Measurements from ENCODE around the gene CTXND2.
"Not testable (repeated sequence)": the region's sequence is repeated elsewhere in the genome, so short reads cannot be mapped to it uniquely, and the experiment has no call there.

The CTXND2 gene

DNA sequence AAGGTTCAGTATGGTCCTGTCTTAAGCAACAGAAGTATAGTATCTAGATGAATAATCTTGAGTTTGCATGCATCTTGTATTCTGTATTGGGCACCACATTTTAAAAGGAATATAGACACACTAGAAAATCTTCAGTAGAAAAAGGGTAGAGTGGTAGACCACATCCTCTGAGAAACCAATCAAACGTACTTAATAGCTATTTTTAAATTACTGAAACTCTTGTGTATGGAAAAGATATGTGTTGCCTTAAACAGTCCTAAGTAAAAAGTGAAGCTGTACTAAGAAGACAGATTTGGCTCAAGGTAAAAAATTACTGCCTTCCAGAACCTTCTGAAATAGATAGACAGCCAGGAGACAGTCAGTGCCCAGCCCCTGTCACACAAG is 3.1 kb downstream of the CTXND2 start:
- no peak for DNase-seq (ENCODE audit: low read depth in 2 of 2)

DNA sequence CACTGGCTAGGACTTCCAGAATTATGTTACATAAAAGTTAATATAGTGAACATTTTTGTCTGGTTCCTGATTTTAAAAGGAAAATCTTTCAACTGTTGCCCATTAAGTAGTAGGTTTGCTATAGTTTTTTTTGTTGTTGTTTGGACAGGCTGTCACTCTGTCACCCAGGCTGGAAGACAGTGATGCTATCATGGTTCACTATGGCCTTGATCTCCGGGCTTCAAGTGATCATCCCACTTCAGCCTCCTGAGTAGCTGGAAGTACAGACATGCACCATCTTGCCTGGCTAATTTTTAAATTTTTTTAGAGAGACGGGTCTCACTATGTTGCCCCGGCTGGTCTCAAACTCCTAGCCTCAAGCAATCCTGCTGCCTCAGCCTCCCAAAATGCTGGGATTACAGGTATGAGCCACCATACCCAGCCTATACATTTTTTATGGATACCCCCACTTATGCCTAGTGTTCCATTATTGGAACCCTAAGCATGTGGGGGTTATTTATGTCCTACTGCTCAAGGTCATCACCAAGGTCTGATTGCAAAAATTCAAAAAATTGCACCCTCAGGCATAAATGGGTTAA is 6.5 kb downstream of the CTXND2 start:
- no peak for DNase-seq (ENCODE audit: low read depth in 2 of 2)

DNA sequence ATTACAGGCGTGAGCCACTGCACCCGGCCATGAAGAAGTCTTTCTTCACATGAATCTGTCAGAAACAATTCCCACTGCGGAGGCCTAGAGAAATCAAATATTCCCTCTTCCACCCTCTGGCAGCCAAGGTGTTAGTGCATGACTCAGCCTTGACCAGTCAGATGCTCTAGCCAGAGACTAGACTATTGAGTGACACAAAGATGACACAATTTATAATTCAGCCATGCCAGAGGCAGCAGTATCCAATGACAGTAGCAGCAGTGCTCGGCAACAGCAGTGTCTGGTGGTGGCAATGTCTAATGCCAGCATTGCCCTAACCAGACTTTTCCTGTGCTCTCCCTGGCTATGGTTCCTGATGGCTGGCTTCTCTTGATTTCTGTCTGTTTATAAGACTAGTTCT is 8.7 kb downstream of the CTXND2 start:
- DNase-seq (ENCODE audit: low read depth in 2 of 2), result no peak

DNA sequence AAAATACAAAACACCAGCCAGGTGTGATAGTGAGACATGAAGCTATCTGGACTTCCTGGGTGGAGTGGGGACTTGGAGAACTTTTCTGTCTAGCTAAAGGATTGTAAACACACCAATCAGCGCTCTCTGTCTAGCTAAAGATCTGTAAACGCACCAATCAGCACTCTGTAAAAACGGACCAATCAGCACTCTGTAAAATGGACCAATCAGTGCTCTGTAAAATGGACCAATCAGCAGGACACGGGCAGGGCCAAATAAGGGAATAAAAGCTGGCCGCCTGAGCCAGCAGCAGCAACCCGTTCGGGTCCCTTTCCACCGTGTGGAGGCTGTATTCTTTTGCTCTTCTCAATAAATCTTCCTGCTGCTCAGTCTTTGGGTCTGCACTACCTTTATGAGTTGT is 12.9 kb downstream of the CTXND2 start:
- not testable (repeated sequence) for DNase-seq (ENCODE audit: low read depth in 2 of 2)

DNA sequence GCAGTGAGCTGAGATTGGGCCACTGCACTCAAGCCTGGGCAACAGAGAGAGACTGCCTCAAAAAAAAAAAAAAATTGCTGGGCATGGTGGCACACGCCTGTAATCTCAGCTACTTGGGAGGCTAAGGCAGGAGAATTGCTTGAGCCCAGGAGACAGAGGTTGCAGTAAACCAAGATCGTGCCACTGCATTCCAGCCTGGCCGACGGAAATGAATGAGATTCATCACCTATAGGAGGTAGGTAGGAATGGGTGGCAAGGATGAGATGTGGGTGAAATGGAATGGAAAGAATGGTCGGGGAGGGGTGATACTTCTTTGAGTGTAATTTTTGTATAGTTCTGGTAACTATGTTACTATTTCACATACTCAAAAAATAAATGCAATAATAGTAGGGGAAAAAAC is 15.4 kb downstream of the CTXND2 start:
- no peak for DNase-seq (ENCODE audit: low read depth in 2 of 2)

DNA sequence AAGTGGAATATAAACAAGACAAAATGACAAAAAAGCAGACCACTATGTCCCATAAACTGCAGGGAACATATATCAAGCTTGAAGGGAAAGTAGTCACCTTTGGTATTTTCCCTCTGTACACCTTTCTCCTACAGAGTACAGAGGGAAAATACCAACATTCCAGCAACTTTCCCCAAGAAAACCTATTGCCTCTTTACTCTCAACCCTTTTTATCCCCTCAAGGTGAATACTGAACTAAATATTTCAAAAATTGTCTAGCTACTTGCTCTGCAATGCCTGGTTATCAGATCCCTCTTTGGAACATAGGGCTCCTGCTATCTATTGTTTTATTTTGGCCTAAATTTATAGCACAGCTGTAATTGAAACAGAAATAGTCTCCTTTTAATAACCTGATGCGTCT is 15.8 kb downstream of the CTXND2 start:
- no peak for DNase-seq (ENCODE audit: low read depth in 2 of 2)

DNA sequence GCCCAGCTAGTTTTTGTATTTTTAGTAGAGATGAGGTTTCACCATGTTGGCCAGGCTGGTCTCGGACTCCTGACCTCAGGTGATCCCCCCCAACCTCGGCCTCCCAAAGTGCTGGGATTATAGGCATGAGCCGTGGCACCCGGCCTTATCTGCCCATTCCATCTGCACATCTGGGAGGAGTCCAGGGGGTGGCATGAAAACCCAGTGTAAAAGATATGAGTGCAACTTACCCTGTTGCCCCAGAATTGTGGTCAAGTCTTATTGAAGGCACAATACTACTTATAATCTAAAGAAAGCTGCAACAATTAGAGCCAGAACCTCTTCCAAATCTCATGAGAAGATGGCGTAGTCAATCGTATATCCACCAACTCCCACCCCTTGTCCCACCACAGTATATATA is 18.4 kb downstream of the CTXND2 start:
- no peak for DNase-seq (ENCODE audit: low read depth in 2 of 2)

DNA sequence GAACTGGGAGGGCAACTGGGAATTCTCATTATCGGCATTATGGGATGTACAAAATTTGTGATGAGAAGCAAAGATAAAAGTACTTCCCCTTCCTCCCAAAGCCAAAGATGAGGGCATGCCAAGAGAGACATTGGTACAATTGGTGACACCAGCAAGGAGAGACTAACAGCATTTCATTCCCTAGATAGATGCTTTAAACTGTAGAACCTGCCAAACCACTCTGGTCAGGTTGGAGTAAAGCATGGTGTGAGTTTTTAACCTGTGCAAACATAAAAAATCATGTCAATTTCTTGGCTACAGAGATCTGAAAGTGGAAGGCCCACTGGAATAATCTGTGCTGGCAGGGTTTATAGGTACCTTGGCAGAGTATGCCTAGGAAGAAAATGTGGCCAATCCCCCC is 19.4 kb downstream of the CTXND2 start:
- DNase-seq (ENCODE audit: low read depth in 2 of 2), result no peak

DNA sequence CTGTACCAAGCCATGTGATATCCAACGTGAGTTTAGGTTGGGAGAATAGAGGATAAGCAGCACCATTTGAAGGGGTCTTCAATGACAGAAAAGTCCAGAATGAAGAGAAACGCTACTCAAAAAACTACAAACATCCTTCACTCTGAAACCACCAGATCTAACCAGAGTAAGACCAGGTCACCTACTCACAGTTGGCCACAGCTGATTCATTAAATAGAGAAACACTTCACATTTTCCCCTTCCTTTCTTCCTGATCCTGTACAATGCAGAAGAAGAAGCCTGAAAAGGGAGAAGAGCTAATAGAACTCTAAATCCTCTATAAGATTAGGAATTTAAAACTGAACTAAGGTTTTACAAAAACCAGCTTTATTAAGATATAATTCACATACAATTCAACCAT is 19.9 kb downstream of the CTXND2 start:
- DNase-seq (ENCODE audit: low read depth in 2 of 2), result no peak

DNA sequence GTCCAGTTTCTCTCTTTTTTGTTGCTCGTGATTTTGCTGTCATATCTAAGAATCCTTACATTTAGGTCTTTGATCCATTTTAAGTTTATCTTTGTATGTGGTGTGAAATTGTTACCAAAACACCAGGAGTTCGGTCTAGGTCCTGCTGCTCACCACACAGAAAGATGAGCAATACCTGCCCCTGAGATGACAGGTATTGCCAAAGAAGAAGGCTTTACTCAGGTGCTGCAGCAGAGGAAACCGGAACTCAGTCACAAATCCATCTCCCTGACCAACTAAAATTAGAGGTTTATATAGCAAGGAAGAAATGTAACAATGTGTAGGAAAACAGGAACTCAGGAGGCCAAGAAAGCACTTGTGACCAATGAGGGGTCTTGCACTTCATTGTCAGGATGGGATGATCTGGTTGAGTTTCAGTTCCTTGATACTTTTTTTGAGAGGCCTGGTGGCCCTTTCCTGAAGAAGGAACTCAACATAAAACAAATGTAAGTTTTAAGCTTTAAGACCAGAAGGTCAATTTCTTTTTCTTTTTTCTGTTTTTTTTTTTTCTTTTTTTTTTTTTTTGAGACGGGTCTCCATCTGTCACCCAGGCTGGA is 22.7 kb downstream of the CTXND2 start:
- no peak for DNase-seq (ENCODE audit: low read depth in 2 of 2)

DNA sequence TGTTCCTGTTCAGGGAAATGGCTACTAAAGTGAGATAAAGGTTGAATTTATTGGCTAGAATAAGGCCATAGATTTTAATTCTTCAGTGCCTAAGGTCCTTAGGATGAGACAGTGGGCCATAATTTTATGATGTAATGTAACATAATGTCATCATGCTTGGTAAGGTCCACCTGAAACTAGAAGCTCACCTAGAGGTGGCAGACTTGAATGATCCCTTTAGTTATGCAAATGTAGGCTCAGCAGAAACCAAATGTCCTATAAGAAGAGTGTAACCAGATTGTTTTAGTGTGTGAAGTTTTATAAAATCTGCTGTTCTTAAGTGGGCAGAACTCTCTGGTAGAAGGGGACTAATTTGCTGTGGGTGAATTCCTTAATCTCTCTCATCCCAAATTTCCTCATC is 25.7 kb downstream of the CTXND2 start:
- no peak for DNase-seq (ENCODE audit: low read depth in 2 of 2)

DNA sequence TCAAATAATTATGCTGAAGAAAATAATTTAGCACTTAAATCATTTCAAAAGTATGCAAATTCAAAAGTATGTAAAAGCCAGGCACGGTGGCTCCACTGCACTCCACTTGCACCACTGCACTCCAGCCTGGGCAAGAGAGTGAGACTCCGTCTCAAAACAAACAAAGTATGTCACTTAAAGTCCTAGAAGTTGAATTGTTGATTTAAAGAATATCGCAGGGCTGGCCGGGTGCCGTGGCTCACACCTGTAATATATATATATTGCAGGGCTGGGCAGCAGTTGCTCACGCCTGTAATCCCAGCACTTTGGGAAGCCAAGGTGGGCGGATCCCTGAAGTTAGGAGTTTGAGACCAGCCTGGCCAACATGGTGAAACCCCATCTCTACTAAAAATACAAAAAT is 30.5 kb downstream of the CTXND2 start:
- DNase-seq (ENCODE audit: low read depth in 2 of 2), result no peak

DNA sequence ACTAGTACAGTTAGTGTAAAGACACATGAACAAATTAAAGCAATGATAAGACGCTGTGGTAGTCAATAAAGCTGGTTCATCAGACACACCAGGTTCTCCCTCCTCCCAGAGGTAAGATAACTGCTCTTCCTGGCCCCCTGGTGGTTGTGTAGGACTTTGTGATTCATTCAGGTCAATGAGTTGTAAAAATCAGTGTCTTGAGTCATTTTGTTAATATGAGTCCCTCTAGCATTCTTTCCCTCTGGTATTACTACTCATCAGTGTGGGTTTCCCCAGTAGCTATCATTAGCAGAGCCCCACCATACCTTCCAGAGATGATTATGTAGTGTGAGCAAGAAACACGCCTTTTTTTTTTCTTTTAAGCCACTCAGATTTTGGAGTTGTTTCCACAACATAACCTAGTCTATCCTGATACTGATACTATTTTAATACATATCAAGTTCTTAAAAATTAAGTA is 35.6 kb downstream of the CTXND2 start:
- DNase-seq (ENCODE audit: low read depth in 2 of 2), result peak; percentile 45 to 59

DNA sequence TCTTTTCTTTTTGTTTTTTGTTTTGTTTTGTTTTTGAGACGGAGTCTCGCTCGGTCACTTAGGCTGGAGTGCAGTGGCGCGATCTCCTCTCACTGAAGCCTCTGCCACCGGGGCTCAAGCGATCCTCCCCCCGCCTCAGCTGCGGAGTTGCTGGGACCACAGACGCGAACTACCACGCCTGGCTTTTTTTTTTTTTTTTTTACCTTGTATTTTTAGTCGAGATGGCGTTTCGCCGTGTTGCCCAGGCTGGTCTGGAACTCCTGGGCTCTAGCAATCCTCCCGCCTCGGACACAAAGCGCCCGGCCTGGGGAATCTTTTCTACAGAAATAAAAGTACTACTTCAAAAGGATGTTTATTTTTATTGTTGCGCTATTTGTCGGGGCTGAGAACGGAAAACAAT is 38.1 kb downstream of the CTXND2 start:
- DNase-seq (ENCODE audit: low read depth in 2 of 2), result no peak

DNA sequence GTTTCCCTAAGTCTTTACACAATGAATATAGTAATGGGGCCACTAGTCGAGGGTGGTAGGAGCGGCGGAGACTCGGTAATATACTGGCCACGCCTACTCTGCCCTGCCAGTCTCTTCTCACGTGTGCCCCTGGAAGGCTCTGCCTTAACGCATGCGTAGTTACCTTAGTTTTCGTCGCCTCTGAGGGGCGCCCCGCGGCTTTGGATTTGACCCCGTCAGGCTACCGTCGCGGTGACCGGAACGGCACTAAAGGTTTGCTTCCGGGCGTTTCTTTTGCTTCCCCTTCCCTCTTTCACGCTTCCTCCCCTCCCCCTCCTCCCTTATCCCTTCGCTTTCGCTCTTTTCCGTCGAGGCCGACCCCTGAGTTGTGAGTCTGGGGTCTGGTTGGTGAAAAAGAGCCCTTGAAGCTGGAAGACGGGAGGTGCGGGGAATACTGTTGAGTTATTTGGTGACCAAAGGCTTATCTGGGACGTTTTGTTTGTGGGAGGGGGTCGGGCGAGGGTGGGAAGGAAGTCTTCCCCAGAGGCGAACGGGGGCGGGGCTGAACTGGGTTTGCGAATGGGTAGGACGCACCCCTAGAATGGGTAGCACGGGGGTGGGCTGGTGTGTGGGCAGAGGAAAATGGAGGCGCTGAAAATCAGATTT is 39.3 kb downstream of the CTXND2 start, which contains the start of gene SETDB1:
TSS of gene SETDB1 (plus strand) at position 267 of the 645 bp plus-strand sequence. CDS start 1,352 bp downstream, outside the sequence.
- peak; percentile 83 to 88 for DNase-seq (ENCODE audit: low read depth in 2 of 2)

DNA sequence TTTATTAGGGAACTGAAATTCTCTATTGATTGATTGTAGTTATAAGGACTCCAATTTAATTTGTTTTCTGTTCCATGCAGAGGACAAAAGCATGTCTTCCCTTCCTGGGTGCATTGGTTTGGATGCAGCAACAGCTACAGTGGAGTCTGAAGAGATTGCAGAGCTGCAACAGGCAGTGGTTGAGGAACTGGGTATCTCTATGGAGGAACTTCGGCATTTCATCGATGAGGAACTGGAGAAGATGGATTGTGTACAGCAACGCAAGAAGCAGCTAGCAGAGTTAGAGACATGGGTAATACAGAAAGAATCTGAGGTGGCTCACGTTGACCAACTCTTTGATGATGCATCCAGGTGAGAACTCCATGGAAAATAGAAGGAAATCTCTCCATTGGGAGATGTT is 40.7 kb downstream of the CTXND2 start:
- DNase-seq (ENCODE audit: low read depth in 2 of 2), result no peak

DNA sequence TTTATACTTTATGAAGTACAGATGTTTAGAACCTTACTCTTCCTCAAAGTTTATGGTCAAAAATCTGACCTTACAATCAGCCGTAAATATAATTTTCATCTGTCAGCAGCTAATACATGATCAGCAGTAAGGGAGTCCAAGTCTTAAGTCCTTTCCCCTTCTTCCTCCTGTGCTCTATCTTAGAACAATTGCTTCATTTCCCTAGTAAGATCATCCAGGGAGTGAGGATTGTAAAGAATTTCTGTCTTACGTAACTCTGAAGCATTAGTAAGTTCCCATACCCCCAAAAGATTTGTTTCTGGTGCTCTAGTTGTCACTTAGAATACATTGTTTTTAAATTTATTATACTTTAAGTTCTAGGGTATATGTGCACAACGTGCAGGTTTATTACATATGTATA is 41.4 kb downstream of the CTXND2 start:
- DNase-seq (ENCODE audit: low read depth in 2 of 2), result no peak

DNA sequence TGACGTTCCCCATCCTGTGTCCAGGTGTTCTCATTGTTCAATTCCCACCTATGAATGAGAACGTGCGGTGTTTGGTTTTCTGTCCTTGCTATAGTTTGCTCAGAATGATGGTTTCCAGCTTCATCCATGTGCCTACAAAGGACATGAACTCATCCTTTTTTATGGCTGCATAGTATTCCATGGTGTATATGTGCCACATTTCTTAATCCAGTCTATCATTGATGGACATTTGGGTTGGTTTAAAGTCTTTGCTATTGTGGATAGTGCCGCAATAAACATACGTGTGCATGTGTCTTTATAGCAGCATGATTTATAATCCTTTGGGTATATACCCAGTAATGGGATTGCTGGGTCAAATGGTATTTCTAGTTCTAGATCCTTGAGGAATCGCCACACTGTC is 41.8 kb downstream of the CTXND2 start:
- not testable (repeated sequence) for DNase-seq (ENCODE audit: low read depth in 2 of 2)

DNA sequence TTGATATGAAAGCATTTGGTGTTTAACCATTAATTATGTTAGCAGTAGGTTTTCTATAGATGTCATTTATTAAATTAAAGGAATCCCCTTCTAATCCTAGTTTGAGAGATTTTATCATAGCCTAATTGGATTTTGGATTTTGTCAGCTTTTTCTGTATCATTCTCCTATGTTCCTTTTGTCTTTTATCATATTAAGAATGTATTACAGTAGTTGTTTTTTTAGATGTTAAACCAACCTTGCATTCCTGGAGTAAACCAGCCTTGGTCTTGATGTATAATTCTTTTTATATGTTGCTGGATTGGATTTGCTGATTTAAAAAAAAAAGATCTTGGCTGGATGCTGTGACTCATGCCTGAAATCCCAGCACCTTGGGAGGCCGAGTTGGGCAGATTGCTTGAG is 44.8 kb downstream of the CTXND2 start:
- DNase-seq (ENCODE audit: low read depth in 2 of 2), result no peak

DNA sequence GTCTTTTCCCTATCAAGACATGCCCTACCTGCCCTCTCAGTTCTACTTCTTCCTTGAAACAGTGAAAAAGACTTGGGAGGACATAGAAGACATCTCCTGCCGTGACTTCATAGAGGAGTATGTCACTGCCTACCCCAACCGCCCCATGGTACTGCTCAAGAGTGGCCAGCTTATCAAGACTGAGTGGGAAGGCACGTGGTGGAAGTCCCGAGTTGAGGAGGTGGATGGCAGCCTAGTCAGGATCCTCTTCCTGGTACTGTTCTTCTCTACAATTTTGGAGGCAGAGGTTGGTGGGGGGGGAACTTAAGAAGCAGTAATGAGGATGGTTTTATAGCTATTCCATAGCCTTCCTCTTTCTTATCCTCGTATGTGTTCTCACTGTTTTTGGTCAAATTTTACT is 57.9 kb downstream of the CTXND2 start:
- DNase-seq (ENCODE audit: low read depth in 2 of 2), result no peak

DNA sequence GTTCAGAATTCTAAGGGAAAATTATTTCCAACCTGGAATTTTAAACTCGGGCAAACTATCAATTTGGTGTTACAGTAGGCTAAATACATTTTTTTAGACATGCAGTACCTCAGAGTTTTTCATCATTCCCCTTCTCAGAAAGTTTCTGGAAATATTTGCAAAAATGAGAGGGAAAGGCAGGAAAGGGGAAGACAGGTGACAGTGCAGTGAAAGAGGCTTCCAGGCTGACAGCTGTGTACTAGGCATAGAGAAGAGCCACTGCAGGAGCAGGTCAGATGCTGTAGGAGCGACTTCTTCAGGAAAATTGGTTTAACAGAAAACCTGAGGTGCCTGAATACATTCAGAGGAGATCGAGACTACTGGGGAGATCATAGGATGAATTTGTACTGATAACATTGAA is 67.8 kb downstream of the CTXND2 start:
- DNase-seq (ENCODE audit: low read depth in 2 of 2), result no peak

DNA sequence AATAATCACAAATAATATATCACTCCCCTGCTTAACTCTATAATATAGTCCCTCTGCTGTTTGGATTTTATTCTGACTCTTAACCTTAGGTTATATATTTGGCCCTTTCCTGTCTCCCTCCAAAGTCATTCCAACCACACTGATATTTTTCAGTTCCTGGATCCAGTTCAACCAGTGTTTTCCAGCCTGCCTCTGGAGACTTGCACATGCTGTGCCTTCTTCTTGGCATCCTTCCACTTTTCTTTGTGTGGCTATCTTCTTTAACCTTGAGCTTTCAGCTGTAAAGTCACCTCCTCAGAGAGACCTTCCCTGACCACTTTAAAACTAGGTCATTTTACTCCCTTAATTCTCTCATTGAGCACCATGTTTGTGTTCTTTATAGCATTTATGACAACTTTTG is 68.3 kb downstream of the CTXND2 start:
- DNase-seq (ENCODE audit: low read depth in 2 of 2), result no peak

DNA sequence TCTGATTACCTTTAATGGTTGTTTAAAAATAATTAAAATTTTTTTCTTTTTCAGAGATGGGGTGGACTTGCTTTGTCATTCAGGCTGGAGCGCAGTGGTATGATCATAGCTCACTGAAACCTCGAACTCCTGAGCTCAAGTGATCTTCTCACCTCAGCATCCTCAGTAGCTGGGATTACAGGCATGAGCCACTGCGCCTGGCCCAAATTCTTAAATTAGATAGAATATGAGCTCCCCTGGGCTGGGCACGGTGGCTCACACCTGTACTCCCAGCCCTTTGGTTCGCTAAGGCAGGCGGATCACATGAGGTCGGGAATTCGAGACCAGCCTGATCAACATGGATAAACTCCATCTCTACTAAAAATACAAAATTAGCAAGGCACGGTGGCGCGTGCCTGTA is 70.7 kb downstream of the CTXND2 start:
- no peak for DNase-seq (ENCODE audit: low read depth in 2 of 2)

DNA sequence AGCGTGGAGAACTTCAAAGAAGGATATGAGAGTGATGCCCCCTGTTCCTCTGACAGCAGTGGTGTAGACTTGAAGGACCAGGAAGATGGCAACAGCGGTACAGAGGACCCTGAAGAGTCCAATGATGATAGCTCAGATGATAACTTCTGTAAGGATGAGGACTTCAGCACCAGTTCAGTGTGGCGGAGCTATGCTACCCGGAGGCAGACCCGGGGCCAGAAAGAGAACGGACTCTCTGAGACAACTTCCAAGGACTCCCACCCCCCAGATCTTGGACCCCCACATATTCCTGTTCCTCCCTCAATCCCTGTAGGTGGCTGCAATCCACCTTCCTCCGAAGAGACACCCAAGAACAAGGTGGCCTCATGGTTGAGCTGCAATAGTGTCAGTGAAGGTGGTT is 73.7 kb downstream of the CTXND2 start:
- DNase-seq (ENCODE audit: low read depth in 2 of 2), result no peak
